SK-N-SH treated with all-trans-retinoic acid at 6 μM for 48 hours (cell line): ENCODE data around the gene ZNF841.

ENCODE experiments used
- ATAC-seq: fragments of 200-7000 bp; cut with Tn5 transposase; 3 replicates; pipeline ENCODE4 v1.9.1; 2020; ENCODE audit warnings: mild to moderate bottlenecking, moderate library complexity
- ARNTL ChIP-seq: fragments of 450-650 bp; formaldehyde crosslinking; IDR thresholded peaks from 2 replicates; pipeline ENCODE4 v1.5.0; 2020; ENCODE audit warnings: low read depth, mild to moderate bottlenecking, moderate library complexity, borderline replicate concordance
- BACH2 ChIP-seq: fragments of 250-450 bp; sonication (Bioruptor Pico); IDR thresholded peaks from 2 replicates; pipeline ENCODE4 v1.9.0; 2021; ENCODE audit warnings: mild to moderate bottlenecking, borderline replicate concordance
- CSDC2 ChIP-seq: fragments of 250-450 bp; sonication (Bioruptor Pico); IDR thresholded peaks from 2 replicates; pipeline ENCODE4 v1.5.0; 2020; ENCODE audit warnings: mild to moderate bottlenecking, moderate library complexity
- ESRRG ChIP-seq: fragments of 250-450 bp; sonication (Bioruptor Pico); IDR thresholded peaks from 2 replicates; pipeline ENCODE4 v1.6.1; 2021; ENCODE audit warnings: mild to moderate bottlenecking
- GLIS3 ChIP-seq: fragments of 250-450 bp; sonication (Bioruptor Pico); IDR thresholded peaks from 2 replicates; pipeline ENCODE4 v1.5.0; 2020; ENCODE audit warnings: mild to moderate bottlenecking, moderate library complexity
- ISL1 ChIP-seq: fragments of 250-450 bp; sonication (Bioruptor Pico); IDR thresholded peaks from 2 replicates; pipeline ENCODE4 v2.1.2; 2022; ENCODE audit warnings: mild to moderate bottlenecking, moderate library complexity
- OSR1 ChIP-seq: fragments of 250-450 bp; sonication (Bioruptor Pico); IDR thresholded peaks from 2 replicates; pipeline ENCODE4 v1.8.0; 2022; ENCODE audit warnings: moderate library complexity, mild to moderate bottlenecking, inconsistent platforms
- PPARA ChIP-seq: fragments of 250-450 bp; sonication (Bioruptor Pico); IDR thresholded peaks from 2 replicates; pipeline ENCODE4 v1.5.0; 2020; ENCODE audit warnings: mild to moderate bottlenecking, borderline replicate concordance
- SNAI2 ChIP-seq: fragments of 250-450 bp; sonication (Bioruptor Pico); IDR thresholded peaks from 2 replicates; pipeline ENCODE4 v1.5.0; 2020; ENCODE audit warnings: mild to moderate bottlenecking, moderate library complexity
- TCF4 ChIP-seq: fragments of 250-450 bp; sonication (Bioruptor Pico); IDR thresholded peaks from 2 replicates; pipeline ENCODE4 v1.8.0; 2021; ENCODE audit warnings: mild to moderate bottlenecking, moderate library complexity, borderline replicate concordance
- ZC3H10 ChIP-seq: fragments of 250-450 bp; sonication (Bioruptor Pico); IDR thresholded peaks from 2 replicates; pipeline ENCODE4 v1.5.1; 2021; ENCODE audit warnings: mild to moderate bottlenecking, moderate library complexity
- ZFP3 ChIP-seq: fragments of 250-450 bp; sonication (Bioruptor Pico); IDR thresholded peaks from 2 replicates; pipeline ENCODE4 v1.5.0; 2020; ENCODE audit warnings: mild to moderate bottlenecking, moderate library complexity
- ZFP30 ChIP-seq: fragments of 450-650 bp; formaldehyde crosslinking; IDR thresholded peaks from 2 replicates; pipeline ENCODE4 v1.5.0; 2022; ENCODE audit warnings: mild to moderate bottlenecking, moderate library complexity
- ZNF565 ChIP-seq: fragments of 450-650 bp; formaldehyde crosslinking; conservative IDR thresholded peaks from 2 replicates; pipeline ENCODE4 v1.5.0; 2020; ENCODE audit warnings: low read depth, mild to moderate bottlenecking, moderate library complexity
- ZNF70 ChIP-seq: fragments of 450-650 bp; formaldehyde crosslinking; IDR thresholded peaks from 2 replicates; pipeline ENCODE4 v1.5.0; 2020; ENCODE audit warnings: mild to moderate bottlenecking, moderate library complexity
- ZNF8 ChIP-seq: fragments of 450-650 bp; formaldehyde crosslinking; IDR thresholded peaks from 2 replicates; pipeline ENCODE4 v1.5.0; 2020; ENCODE audit warnings: mild to moderate bottlenecking, moderate library complexity
- TF ChIP-seq, protein P1 (sequence below): fragments of 250-450 bp; sonication (Bioruptor Pico); IDR thresholded peaks from 2 replicates; pipeline ENCODE4 v1.5.1; 2020; ENCODE audit warnings: low read depth, mild to moderate bottlenecking, moderate library complexity
- TF ChIP-seq, protein P2 (sequence below): fragments of 250-450 bp; sonication (Bioruptor Pico); IDR thresholded peaks from 2 replicates; pipeline ENCODE4 v1.8.0; 2021; ENCODE audit warnings: low read depth, mild to moderate bottlenecking, moderate library complexity, borderline replicate concordance
- TF ChIP-seq, protein P3 (sequence below): fragments of 250-450 bp; sonication (Bioruptor Pico); IDR thresholded peaks from 2 replicates; pipeline ENCODE4 v1.5.1; 2021; ENCODE audit warnings: mild to moderate bottlenecking, moderate library complexity
- TF ChIP-seq, protein P4 (sequence below): fragments of 250-450 bp; sonication (Bioruptor Pico); IDR thresholded peaks from 2 replicates; pipeline ENCODE4 v1.8.0; 2020; ENCODE audit warnings: mild to moderate bottlenecking, moderate library complexity, borderline replicate concordance
- TF ChIP-seq, protein P5 (sequence below): fragments of 250-450 bp; sonication (Bioruptor Pico); IDR thresholded peaks from 2 replicates; pipeline ENCODE4 v1.5.0; 2020; ENCODE audit warnings: mild to moderate bottlenecking, moderate library complexity

The ZNF841 gene

DNA sequence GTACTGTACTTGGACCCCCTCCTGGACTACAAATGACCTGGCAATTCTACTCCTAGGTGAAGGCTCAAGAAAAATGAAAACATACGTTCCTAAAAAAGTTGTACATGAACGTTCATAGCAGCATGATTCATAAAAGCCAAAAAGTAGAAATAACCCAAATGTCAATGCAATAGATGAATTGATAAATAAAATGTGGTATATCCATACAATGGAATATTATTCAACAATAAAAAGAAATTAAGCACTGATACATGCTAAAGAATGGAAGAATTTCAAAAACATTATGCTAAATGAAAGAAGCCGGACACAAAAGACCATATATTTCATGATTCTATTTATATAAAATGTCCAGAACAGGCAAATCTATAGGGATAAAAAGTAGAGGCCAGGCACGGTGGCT is 56.4 kb downstream of the ZNF841 start:
- TF ChIP-seq ISL1 (CRISPR knock-in tag) (no peak), ESRRG (no peak), BACH2 (CRISPR knock-in tag) (no peak), PPARA (CRISPR knock-in tag) (no peak), ZFP30 (CRISPR knock-in tag) (no peak), ZNF8 (CRISPR knock-in tag) (peak; percentile 95), OSR1 (CRISPR knock-in tag) (no peak), CSDC2 (CRISPR knock-in tag) (no peak)
- ATAC-seq: no peak

DNA sequence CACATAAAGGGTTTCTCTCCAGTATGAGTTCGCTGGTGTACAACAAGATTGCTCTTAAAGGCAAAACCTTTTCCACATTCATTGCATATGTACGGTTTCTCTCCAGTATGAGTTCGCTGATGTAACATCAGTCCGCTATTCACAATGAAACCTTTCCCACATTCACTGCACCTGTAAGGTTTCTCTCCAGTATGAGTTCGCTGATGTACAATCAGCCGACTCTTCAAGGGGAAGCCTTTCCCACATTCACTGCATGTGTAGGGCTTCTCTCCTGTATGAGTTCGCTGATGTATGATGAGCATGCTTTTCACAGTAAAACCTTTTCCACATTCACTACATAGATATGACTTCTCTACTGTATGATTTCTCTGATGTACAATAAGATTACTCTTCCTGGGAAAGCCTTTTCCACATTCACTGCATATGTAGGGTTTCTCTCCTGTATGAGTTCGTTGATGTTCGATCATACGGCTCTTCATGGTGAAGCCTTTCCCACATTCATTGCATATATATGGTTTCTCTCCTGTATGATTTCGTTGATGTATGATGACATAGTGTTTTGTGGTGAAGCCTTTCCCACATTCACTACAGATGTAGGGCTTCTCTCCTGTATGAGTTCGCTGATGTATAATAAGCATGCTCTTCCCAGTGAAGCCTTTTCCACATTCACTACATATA is 61.4 kb downstream of the ZNF841 start:
- ATAC-seq: no peak
- TF ChIP-seq TCF4 (no peak), ISL1 (CRISPR knock-in tag) (no peak), GLIS3 (no peak), PPARA (CRISPR knock-in tag) (no peak), OSR1 (CRISPR knock-in tag) (no peak), BACH2 (CRISPR knock-in tag) (no peak), SNAI2 (CRISPR knock-in tag) (no peak), CSDC2 (CRISPR knock-in tag) (no peak), ZFP3 (CRISPR knock-in tag) (no peak), ZNF70 (CRISPR knock-in tag) (no peak), ZC3H10 (CRISPR knock-in tag) (no peak), ZFP30 (CRISPR knock-in tag) (no peak), ARNTL (no peak), ZNF565 (CRISPR knock-in tag) (no peak)
- TF ChIP-seq, protein P1, sequence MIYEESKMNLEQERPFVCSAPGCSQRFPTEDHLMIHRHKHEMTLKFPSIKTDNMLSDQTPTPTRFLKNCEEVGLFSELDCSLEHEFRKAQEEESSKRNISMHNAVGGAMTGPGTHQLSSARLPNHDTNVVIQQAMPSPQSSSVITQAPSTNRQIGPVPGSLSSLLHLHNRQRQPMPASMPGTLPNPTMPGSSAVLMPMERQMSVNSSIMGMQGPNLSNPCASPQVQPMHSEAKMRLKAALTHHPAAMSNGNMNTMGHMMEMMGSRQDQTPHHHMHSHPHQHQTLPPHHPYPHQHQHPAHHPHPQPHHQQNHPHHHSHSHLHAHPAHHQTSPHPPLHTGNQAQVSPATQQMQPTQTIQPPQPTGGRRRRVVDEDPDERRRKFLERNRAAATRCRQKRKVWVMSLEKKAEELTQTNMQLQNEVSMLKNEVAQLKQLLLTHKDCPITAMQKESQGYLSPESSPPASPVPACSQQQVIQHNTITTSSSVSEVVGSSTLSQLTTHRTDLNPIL (CRISPR knock-in tag): no peak
- TF ChIP-seq, protein P2, sequence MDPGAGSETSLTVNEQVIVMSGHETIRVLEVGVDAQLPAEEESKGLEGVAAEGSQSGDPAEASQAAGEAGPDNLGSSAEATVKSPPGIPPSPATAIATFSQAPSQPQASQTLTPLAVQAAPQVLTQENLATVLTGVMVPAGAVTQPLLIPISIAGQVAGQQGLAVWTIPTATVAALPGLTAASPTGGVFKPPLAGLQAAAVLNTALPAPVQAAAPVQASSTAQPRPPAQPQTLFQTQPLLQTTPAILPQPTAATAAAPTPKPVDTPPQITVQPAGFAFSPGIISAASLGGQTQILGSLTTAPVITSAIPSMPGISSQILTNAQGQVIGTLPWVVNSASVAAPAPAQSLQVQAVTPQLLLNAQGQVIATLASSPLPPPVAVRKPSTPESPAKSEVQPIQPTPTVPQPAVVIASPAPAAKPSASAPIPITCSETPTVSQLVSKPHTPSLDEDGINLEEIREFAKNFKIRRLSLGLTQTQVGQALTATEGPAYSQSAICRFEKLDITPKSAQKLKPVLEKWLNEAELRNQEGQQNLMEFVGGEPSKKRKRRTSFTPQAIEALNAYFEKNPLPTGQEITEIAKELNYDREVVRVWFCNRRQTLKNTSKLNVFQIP (CRISPR knock-in tag): no peak
- TF ChIP-seq, protein P3, sequence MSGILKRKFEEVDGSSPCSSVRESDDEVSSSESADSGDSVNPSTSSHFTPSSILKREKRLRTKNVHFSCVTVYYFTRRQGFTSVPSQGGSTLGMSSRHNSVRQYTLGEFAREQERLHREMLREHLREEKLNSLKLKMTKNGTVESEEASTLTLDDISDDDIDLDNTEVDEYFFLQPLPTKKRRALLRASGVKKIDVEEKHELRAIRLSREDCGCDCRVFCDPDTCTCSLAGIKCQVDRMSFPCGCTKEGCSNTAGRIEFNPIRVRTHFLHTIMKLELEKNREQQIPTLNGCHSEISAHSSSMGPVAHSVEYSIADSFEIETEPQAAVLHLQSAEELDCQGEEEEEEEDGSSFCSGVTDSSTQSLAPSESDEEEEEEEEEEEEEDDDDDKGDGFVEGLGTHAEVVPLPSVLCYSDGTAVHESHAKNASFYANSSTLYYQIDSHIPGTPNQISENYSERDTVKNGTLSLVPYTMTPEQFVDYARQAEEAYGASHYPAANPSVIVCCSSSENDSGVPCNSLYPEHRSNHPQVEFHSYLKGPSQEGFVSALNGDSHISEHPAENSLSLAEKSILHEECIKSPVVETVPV (CRISPR knock-in tag): no peak
- TF ChIP-seq, protein P4, sequence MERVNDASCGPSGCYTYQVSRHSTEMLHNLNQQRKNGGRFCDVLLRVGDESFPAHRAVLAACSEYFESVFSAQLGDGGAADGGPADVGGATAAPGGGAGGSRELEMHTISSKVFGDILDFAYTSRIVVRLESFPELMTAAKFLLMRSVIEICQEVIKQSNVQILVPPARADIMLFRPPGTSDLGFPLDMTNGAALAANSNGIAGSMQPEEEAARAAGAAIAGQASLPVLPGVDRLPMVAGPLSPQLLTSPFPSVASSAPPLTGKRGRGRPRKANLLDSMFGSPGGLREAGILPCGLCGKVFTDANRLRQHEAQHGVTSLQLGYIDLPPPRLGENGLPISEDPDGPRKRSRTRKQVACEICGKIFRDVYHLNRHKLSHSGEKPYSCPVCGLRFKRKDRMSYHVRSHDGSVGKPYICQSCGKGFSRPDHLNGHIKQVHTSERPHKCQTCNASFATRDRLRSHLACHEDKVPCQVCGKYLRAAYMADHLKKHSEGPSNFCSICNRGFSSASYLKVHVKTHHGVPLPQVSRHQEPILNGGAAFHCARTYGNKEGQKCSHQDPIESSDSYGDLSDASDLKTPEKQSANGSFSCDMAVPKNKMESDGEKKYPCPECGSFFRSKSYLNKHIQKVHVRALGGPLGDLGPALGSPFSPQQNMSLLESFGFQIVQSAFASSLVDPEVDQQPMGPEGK (CRISPR knock-in tag): no peak
- TF ChIP-seq, protein P5, sequence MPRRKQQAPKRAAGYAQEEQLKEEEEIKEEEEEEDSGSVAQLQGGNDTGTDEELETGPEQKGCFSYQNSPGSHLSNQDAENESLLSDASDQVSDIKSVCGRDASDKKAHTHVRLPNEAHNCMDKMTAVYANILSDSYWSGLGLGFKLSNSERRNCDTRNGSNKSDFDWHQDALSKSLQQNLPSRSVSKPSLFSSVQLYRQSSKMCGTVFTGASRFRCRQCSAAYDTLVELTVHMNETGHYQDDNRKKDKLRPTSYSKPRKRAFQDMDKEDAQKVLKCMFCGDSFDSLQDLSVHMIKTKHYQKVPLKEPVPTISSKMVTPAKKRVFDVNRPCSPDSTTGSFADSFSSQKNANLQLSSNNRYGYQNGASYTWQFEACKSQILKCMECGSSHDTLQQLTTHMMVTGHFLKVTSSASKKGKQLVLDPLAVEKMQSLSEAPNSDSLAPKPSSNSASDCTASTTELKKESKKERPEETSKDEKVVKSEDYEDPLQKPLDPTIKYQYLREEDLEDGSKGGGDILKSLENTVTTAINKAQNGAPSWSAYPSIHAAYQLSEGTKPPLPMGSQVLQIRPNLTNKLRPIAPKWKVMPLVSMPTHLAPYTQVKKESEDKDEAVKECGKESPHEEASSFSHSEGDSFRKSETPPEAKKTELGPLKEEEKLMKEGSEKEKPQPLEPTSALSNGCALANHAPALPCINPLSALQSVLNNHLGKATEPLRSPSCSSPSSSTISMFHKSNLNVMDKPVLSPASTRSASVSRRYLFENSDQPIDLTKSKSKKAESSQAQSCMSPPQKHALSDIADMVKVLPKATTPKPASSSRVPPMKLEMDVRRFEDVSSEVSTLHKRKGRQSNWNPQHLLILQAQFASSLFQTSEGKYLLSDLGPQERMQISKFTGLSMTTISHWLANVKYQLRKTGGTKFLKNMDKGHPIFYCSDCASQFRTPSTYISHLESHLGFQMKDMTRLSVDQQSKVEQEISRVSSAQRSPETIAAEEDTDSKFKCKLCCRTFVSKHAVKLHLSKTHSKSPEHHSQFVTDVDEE (CRISPR knock-in tag): no peak

DNA sequence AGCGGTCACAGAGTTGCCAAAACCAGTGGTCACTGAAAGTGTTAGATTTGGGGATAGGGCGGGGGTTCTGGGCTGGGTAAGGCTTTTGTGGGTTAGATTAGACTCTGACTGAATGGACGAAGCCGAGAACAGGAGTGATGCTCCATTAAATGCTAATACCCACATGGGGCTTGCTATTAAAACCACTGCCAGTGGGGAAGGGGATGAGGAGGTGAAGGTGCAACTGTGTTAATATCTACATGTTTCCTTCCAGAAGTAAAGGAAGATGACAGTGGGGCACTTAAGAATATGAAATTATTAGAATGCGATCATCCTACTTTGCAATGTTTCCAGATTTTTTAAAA is 66.8 kb downstream of the ZNF841 start:
- TF ChIP-seq ZNF70 (CRISPR knock-in tag): peak; percentile 87
- TF ChIP-seq, protein P5 (CRISPR knock-in tag): no peak
- ATAC-seq: peak; percentile 62
